HUES64 (cell line): ENCODE results near the gene IRF2.

Source experiments
- H3K27ac ChIP-seq: 2 replicates; pipeline ENCODE4 v1.7.0; 2013; ENCODE audit warnings: low read depth, low read length, inconsistent platforms
- H3K27me3 ChIP-seq: 2 replicates; pipeline ENCODE4 v1.6.1; 2013; ENCODE audit warnings: mild to moderate bottlenecking, low read length; ENCODE audit not compliant: insufficient read depth
- H3K36me3 ChIP-seq: 2 replicates; pipeline ENCODE4 v1.6.1; 2013; ENCODE audit warnings: mild to moderate bottlenecking, low read length; ENCODE audit not compliant: insufficient read depth
- H3K4me1 ChIP-seq: 2 replicates; pipeline ENCODE4 v1.6.1; 2013; ENCODE audit warnings: mild to moderate bottlenecking, low read length, moderate library complexity; ENCODE audit not compliant: insufficient read depth
- H3K4me3 ChIP-seq: 2 replicates; pipeline ENCODE4 v1.5.1; 2013; ENCODE audit warnings: mild to moderate bottlenecking, low read length, moderate library complexity
- H3K9ac ChIP-seq: 2 replicates; pipeline ENCODE4 v1.6.1; 2013; ENCODE audit warnings: mild to moderate bottlenecking, low read depth, low read length
- H3K9me3 ChIP-seq: 2 replicates; pipeline ENCODE4 v1.6.1; 2013; ENCODE audit warnings: low read depth, low read length; ENCODE audit not compliant: insufficient read depth
- WGBS: fragments of 150-250, 120-280 bp; methylation state at CpG from one replicate; pipeline ENCODE4 v1.1.7; 2013; ENCODE audit warnings: missing lambda C conversion rate; 5-methylcytosine and 5-hydroxymethylcytosine counted together

Gene IRF2

GRCh38 chr4:184460499-184461285, 13.7 kb downstream of the IRF2 start:
- H3K4me1 ChIP-seq = peaks cover 22% of the 10 kb centered on the region
- H3K9me3 ChIP-seq = no peaks in the 10 kb centered on the region
- H3K9ac ChIP-seq = no peak overlapping the region
- no peak overlapping the region for H3K4me3 ChIP-seq
- no peaks in the 10 kb centered on the region for H3K27me3 ChIP-seq
- no peak overlapping the region for H3K27ac ChIP-seq
- WGBS = 96% methylated on average over 12 of the region's 13 CpGs
- no peaks in the 10 kb centered on the region for H3K36me3 ChIP-seq

GRCh38 chr4:184459413-184459812, 14.9 kb downstream of the IRF2 start:
- Histone ChIP-seq H3K9ac (no peak overlapping the region), H3K9me3 (no peaks in the 10 kb centered on the region), H3K27me3 (no peaks in the 10 kb centered on the region), H3K27ac (no peak overlapping the region), H3K4me1 (peaks cover 27% of the 10 kb centered on the region), H3K36me3 (no peaks in the 10 kb centered on the region), H3K4me3 (no peak overlapping the region)
- 94% methylated on average over 2 of the region's 3 CpGs for WGBS

DNA sequence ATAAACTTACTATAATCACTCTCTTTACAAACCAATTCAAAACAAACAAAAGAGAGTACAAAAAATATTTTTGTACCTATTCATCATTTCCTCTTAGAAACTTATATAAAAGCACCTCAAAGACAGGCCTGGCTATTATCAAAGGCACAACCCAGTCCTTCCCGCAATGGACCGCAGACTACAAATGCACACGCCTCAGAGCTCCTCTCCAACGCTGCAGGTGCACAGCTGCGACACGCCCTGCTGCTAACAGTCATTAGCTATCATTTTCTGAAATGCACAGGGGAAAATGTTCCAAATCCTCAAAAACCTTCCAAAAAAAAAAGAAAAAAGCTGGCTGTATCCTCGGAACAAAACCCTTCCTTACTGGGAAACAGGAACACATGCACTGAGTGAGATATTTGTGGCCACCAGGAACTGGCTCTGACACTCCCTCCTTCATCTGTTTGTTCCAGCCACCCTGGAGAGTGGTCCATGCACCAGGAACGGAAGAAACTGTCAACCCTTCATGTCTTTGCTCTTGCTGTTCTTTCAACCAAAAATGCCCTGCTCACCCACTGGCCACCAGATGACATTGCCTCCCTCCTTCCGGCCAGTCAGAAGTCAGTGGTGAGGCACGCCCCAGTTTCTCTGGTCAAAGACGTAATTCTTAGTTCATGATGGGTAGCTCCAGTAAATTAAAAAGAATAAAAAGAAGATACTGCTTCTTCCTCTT, 16.7 kb downstream of the IRF2 start:
- H3K9me3 ChIP-seq = no peaks in the 10 kb centered on the region
- no peaks in the 10 kb centered on the region for H3K36me3 ChIP-seq
- no peaks in the 10 kb centered on the region for H3K27me3 ChIP-seq
- H3K27ac ChIP-seq = no peak overlapping the region
- no peak overlapping the region for H3K4me3 ChIP-seq
- 87% methylated on average over 11 of the region's 11 CpGs for WGBS
- no peak overlapping the region for H3K9ac ChIP-seq
- H3K4me1 ChIP-seq = peaks cover 41% of the 10 kb centered on the region

DNA sequence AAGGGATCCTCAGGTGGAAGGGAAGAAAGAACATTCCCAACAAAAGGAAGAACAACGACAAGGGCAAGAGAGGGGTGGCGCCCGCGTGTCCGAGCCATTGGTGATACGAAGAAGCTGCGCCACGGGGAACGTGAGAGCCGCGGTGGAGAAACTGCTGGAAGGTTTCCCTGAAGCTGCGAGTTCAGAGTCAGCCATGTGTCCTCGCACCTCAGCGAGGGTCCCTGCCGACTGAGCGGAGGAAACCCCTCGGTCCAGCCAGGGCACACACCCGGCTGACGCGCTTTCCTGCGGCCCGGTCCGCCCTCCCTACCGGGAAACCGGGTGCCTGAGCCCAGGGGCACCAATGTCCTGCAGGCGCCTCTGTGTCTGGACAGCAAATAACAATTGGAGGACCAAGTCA, 18.0 kb downstream of the IRF2 start:
- no peaks in the 10 kb centered on the region for H3K9me3 ChIP-seq
- peaks cover 31% of the 10 kb centered on the region for H3K4me1 ChIP-seq
- H3K36me3 ChIP-seq = no peaks in the 10 kb centered on the region
- no peaks in the 10 kb centered on the region for H3K27me3 ChIP-seq
- H3K9ac ChIP-seq = no peak overlapping the region
- H3K27ac ChIP-seq = no peak overlapping the region
- H3K4me3 ChIP-seq = no peak overlapping the region
- 96% methylated on average over 26 of the region's 26 CpGs for WGBS

DNA sequence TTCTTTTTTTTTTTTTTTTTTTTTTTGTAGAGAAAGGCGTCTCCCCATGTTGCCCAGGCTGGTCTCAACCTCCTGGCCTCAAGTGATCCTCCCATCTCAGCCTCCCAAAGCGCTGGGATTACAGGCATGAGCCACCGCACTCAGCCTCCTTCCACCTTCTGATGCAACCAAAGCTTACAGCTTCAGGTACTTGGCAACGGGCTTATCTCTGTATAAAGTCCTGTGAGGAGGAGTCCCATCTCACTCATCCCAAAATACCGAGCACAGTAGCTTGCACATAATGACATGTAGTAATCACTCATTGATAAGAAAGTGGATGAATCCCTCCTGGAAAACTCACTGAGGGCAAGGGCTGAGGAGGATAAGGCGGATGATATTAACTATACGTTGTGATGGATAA, 19.1 kb downstream of the IRF2 start:
- Histone ChIP-seq H3K36me3 (no peaks in the 10 kb centered on the region), H3K27me3 (no peaks in the 10 kb centered on the region), H3K4me1 (peaks cover 28% of the 10 kb centered on the region), H3K9me3 (no peaks in the 10 kb centered on the region), H3K27ac (no peak overlapping the region), H3K9ac (no peak overlapping the region), H3K4me3 (no peak overlapping the region)
- WGBS = 96% methylated on average over 6 of the region's 7 CpGs

DNA sequence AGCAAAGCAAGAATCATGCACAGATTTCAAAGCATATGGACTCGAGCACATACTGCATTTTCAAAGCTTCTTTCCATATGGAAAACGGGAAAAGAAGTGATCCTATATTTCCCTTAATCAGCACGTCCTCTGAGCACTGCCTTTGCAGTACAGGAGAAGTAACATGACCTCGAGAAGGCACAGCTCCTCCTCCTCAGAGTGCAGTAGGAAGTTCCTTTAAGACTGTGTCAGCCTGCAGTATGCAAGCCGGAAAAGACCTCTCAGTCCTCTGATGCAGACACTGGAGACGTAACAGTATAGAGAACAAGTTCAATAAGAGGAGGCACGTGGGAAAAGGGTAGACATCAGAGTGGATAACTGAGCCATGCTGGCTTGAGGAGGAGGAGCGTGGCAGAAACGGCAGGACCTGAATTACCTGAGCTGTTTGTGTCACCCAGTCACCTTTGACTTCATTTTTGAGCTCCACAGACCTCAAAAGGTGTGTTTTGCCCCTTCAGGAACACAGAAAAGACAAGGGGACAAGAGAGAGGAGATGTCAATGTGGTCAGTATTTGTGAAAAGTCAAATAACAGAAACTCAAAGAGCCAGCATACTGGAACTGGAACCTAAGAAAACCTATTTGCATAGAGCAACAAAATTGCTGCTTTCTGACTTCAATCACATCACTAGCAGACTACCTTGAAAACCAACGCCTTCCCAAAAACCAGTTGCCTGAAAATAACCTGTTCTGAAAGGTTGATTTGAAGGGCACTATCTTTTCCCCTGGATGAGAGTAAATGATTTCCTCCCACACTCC, 20.8 kb downstream of the IRF2 start:
- H3K36me3 ChIP-seq = no peaks in the 10 kb centered on the region
- 34% methylated on average over 10 of the region's 10 CpGs for WGBS
- no peaks in the 10 kb centered on the region for H3K9me3 ChIP-seq
- peaks cover 29% of the 10 kb centered on the region for H3K4me1 ChIP-seq
- no peaks in the 10 kb centered on the region for H3K27me3 ChIP-seq
- no peak overlapping the region for H3K9ac ChIP-seq
- 0 out of 2 replicates have a peak overlapping the region, but pooled peaks have one; percentile 3 for H3K27ac ChIP-seq
- H3K4me3 ChIP-seq = no peak overlapping the region

- H3K4me3 ChIP-seq = no peak overlapping the region
- no peaks in the 10 kb centered on the region for H3K36me3 ChIP-seq
- H3K9me3 ChIP-seq = no peaks in the 10 kb centered on the region
- H3K27ac ChIP-seq = no peak overlapping the region
- H3K27me3 ChIP-seq = no peaks in the 10 kb centered on the region
- H3K4me1 ChIP-seq = peaks cover 37% of the 10 kb centered on the region
- H3K9ac ChIP-seq = no peak overlapping the region
These were observed 21.6 kb downstream of the IRF2 start for GRCh38 chr4:184452740-184453139.

DNA sequence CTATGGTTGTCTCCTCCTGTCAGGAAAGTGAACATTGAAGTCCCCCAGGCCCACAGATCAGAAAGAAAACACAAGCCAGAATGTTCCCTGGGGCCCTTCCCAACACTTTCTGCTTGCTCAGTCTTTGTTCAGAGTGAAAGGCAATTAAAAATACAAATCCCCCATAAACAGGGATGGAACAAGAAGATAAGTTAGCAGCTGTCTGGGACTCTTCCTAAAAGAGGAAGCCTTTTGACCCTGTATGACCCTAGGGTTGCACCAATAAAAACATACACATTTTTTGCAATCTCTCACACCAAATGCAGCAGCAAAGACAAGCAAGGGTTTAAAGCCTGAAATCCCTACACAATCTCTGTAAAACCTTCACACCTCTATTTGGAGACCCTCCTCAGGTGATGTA, 22.6 kb downstream of the IRF2 start:
- Histone ChIP-seq H3K27ac (no peak overlapping the region), H3K27me3 (no peaks in the 10 kb centered on the region), H3K4me3 (no peak overlapping the region), H3K4me1 (peaks cover 43% of the 10 kb centered on the region), H3K9ac (no peak overlapping the region), H3K9me3 (no peaks in the 10 kb centered on the region), H3K36me3 (no peaks in the 10 kb centered on the region)

DNA sequence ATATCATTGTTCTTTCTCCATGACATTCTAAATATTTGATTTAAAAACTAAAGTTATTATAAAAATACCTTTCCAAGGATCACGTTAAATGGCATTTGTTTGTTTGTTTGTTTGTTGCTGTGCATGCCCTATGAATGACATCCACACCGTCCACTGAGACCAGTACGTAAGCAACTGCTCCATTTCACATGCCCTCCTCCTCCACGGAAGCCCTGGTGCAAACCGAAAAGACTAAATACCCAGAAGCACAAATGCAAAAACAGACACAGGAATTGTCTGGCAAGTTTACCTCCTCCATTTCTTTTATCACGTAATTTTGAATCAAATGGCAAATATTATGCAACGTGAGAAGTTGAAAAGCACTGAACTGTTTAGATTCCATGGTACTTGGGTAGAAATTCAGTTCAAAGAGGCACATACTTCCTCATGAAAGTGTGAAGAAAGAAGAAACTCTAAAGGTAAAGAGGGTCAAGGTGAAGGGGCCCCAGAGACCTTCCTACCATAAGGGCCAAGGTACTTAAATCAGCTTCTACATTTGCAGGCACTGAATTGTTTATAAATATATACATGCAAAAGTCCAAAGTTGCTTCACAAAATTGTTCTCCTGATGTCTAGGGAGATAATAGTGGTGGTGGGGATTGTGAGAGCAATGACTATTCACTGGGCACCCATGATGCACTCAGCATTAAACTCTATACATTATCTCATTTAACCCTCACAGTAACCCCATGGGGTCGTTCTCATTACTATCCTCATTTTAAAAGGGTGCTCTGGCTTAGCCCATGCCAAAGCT, 23.4 kb downstream of the IRF2 start:
- Histone ChIP-seq H3K9ac (no peak overlapping the region), H3K4me1 (peaks cover 43% of the 10 kb centered on the region)
- 89% methylated on average over 7 of the region's 8 CpGs for WGBS

GRCh38 chr4:184450045-184450444, 24.3 kb downstream of the IRF2 start:
- H3K4me1 ChIP-seq = peaks cover 43% of the 10 kb centered on the region
- 91% methylated on average over 2 of the region's 5 CpGs for WGBS

More for the DNA sequence above, 23.4 kb downstream of the IRF2 start:
- no peaks in the 10 kb centered on the region for H3K27me3 ChIP-seq
- H3K4me3 ChIP-seq = no peak overlapping the region
- no peak overlapping the region for H3K27ac ChIP-seq
- H3K36me3 ChIP-seq = no peaks in the 10 kb centered on the region
- no peaks in the 10 kb centered on the region for H3K9me3 ChIP-seq

More at GRCh38 chr4:184450045-184450444, 24.3 kb downstream of the IRF2 start:
- Histone ChIP-seq H3K27ac (no peak overlapping the region), H3K9me3 (no peaks in the 10 kb centered on the region), H3K4me3 (no peak overlapping the region), H3K27me3 (no peaks in the 10 kb centered on the region), H3K9ac (no peak overlapping the region), H3K36me3 (no peaks in the 10 kb centered on the region)
